PC-3 (cell line): ENCODE results near the gene CCNQ. TPM values are rescaled to one million over a fixed set of nuclear protein-coding genes. Genes with fewer than 3 reads are reported as not detected.

Source experiments
- ATAC-seq: fragments of 200-7000 bp; cut with Tn5 transposase; 2 replicates; pipeline ENCODE4 v1.9.1; 2020; ENCODE audit warnings: mild to moderate bottlenecking, moderate library complexity
- BruUV-seq: library from RNA; stranded (reverse); fragments of 400-500 nt; replicated peaks from 2 replicates; lab custom pipeline; 2021; lab: Mats Ljungman, UMichigan
- CTCF ChIA-PET: fragments of 300-600 bp; sonication (Branson Sonifier 250); formaldehyde crosslinking; loops from one replicate; lab custom pipeline; 2022; ENCODE audit warnings: antibody characterized with exemption; lab: Charles Lee
- POLR2A ChIA-PET: fragments of 300-600 bp; sonication (Branson Sonifier 250); formaldehyde crosslinking; loops from one replicate; lab custom pipeline; 2022; ENCODE audit warnings: antibody characterized with exemption; ENCODE audit not compliant: unreplicated experiment; lab: Charles Lee
- DNase-seq: peaks from one replicate; pipeline ENCODE4 v3.0.0-alpha.2; 2015
- H2AFZ ChIP-seq: fragments of 300-600 bp; sonication (generic); 2 replicates; pipeline ENCODE4 v1.6.0; 2016; ENCODE audit warnings: antibody characterized with exemption, low read length
- H3F3A ChIP-seq: fragments of 300-600 bp; sonication (generic); one replicate; pipeline ENCODE4 v1.6.0; 2017; ENCODE audit warnings: antibody characterized with exemption, low read length, control low read depth, mild to moderate bottlenecking; ENCODE audit not compliant: unreplicated experiment
- H3K27ac ChIP-seq: fragments of 300-600 bp; sonication (generic); 2 replicates; pipeline ENCODE4 v1.5.1; 2016; ENCODE audit warnings: mild to moderate bottlenecking, low read length
- H3K27me3 ChIP-seq: fragments of 300-600 bp; sonication (generic); 2 replicates; pipeline ENCODE4 v1.6.1; 2016; ENCODE audit warnings: low read length, mixed read lengths
- H3K36me3 ChIP-seq: fragments of 300-600 bp; sonication (generic); 2 replicates; pipeline ENCODE4 v1.6.1; 2016; ENCODE audit warnings: low read depth, mixed run types, low read length, mixed read lengths
- H3K4me1 ChIP-seq: fragments of 300-600 bp; sonication (generic); 2 replicates; pipeline ENCODE4 v1.5.1; 2016; ENCODE audit warnings: low read length; ENCODE audit not compliant: insufficient read depth
- H3K4me2 ChIP-seq: fragments of 300-600 bp; sonication (generic); 2 replicates; pipeline ENCODE4 v1.6.0; 2016; ENCODE audit warnings: low read length
- H3K4me3 ChIP-seq: fragments of 300-600 bp; sonication (generic); 2 replicates; pipeline ENCODE4 v1.5.1; 2016; ENCODE audit warnings: mild to moderate bottlenecking, low read length, mixed read lengths
- H3K79me2 ChIP-seq: fragments of 300-600 bp; sonication (generic); 2 replicates; pipeline ENCODE4 v1.6.1; 2017; ENCODE audit warnings: low read length, mixed read lengths
- H3K9ac ChIP-seq: fragments of 300-600 bp; sonication (generic); 2 replicates; pipeline ENCODE4 v1.6.0; 2016; ENCODE audit warnings: mild to moderate bottlenecking, low read length
- H3K9me2 ChIP-seq: fragments of 300-600 bp; sonication (generic); replicated peaks from 2 replicates; pipeline ENCODE4 v1.6.1; 2016; ENCODE audit warnings: mixed run types, low read length, mixed read lengths
- H3K9me3 ChIP-seq: fragments of 300-600 bp; sonication (generic); 2 replicates; pipeline ENCODE4 v1.6.1; 2016; ENCODE audit warnings: low read length, mixed read lengths
- H4K20me1 ChIP-seq: fragments of 300-600 bp; sonication (generic); 2 replicates; pipeline ENCODE4 v1.6.1; 2016; ENCODE audit warnings: low read length, mixed read lengths
- CTCF ChIP-seq: fragments of 300-600 bp; sonication (generic); conservative IDR thresholded peaks from 2 replicates; pipeline ENCODE4 v1.5.1; 2017; ENCODE audit warnings: antibody characterized with exemption, low read depth, mild to moderate bottlenecking, low read length
- EZH2 ChIP-seq: fragments of 300-600 bp; sonication (generic); IDR thresholded peaks from one replicate; pipeline ENCODE4 v1.6.1; 2017; ENCODE audit warnings: antibody characterized with exemption, mild to moderate bottlenecking, low read length; ENCODE audit not compliant: unreplicated experiment
- EZH2phosphoT487 ChIP-seq: fragments of 300-600 bp; sonication (generic); IDR thresholded peaks from 2 replicates; pipeline ENCODE4 v1.6.1; 2018; ENCODE audit warnings: mild to moderate bottlenecking, antibody characterized with exemption, low read length, borderline replicate concordance
- intact Hi-C: fragments of 100-400 bp; cut with micrococcal nuclease; formaldehyde crosslinking; loops from 2 replicates; pipeline ENCODE4 v1.9.0; 2023
- total RNA-seq: library from RNA; depleted of rRNA; stranded (reverse); fragments of >200 nt; gene quantifications from 2 replicates; pipeline ENCODE4 v1.2.3, GENCODE V29; 2014

CCNQ gene
- total RNA-seq, 1 experiment from 2014 or later, result 110 TPM

- Histone ChIP-seq H3K4me2 (peak overlapping the region; percentile 96), H3K9ac (no peak overlapping the region), H3K36me3 (no peaks in the 10 kb centered on the region), H2AFZ (no peak overlapping the region), H4K20me1 (peaks cover 23% of the 10 kb centered on the region), H3K9me2 (no peaks in the 10 kb centered on the region), H3K27me3 (no peaks in the 10 kb centered on the region), H3K79me2 (peaks cover 28% of the 10 kb centered on the region), H3K9me3 (no peaks in the 10 kb centered on the region), H3K4me1 (peaks cover 6% of the 10 kb centered on the region; the same call in 1 of the 2 replicates), H3K4me3 (peak overlapping the region; percentile 86; the same call in 1 of the 2 replicates), H3K27ac (no peak overlapping the region), H3F3A (no peaks in the 10 kb centered on the region)
- no TSS peak for BruUV-seq
- ChIA-PET POLR2A (no interaction called here), CTCF (no interaction called here)
- intact Hi-C loops, result no loop called here
- no peak for TF ChIP-seq CTCF
- no peak for TF ChIP-seq EZH2
- no peak for TF ChIP-seq EZH2phosphoT487
- DNase-seq, result no peak
- ATAC-seq, result no peak
Observed at GRCh38 chrX:153600921-153601320, 2.0 kb upstream of the CCNQ start.

- H3K4me1 ChIP-seq, result peaks cover 6% of the 10 kb centered on the region; the same call in 1 of the 2 replicates
- H3K4me3 ChIP-seq, result peak overlapping the region; percentile 86
- no peaks in the 10 kb centered on the region for H3K9me2 ChIP-seq
- BruUV-seq, result no TSS peak
- TF ChIP-seq EZH2 (no peak), CTCF (no peak), EZH2phosphoT487 (no peak)
- no peaks in the 10 kb centered on the region for H3K9me3 ChIP-seq
- DNase-seq, result no peak
- no peaks in the 10 kb centered on the region for H3F3A ChIP-seq
- H3K27ac ChIP-seq, result no peak overlapping the region
- ChIA-PET CTCF (no interaction called here), POLR2A (no interaction called here)
- no peaks in the 10 kb centered on the region for H3K27me3 ChIP-seq
- H3K9ac ChIP-seq, result peak overlapping the region; percentile 79
- H3K36me3 ChIP-seq, result no peaks in the 10 kb centered on the region
- peaks cover 23% of the 10 kb centered on the region for H4K20me1 ChIP-seq
- ATAC-seq, result peak; percentile 27; the same call in 1 of the 2 replicates
- intact Hi-C loops, result no loop called here
- H3K4me2 ChIP-seq, result peak overlapping the region; percentile 96
- H2AFZ ChIP-seq, result peak overlapping the region; percentile 95
- H3K79me2 ChIP-seq, result peaks cover 33% of the 10 kb centered on the region
Observed at GRCh38 chrX:153600032-153600373, 1.1 kb upstream of the CCNQ start.

- peaks cover 23% of the 10 kb centered on the region for H4K20me1 ChIP-seq
- TSS peak; percentile 67 for BruUV-seq
- H3F3A ChIP-seq, result no peaks in the 10 kb centered on the region
- TF ChIP-seq EZH2 (no peak), CTCF (no peak), EZH2phosphoT487 (no peak)
- peak overlapping the region; percentile 95 for H2AFZ ChIP-seq
- peaks cover 33% of the 10 kb centered on the region for H3K79me2 ChIP-seq
- peak; percentile 91 for DNase-seq
- ATAC-seq, result peak; percentile 84
- peak overlapping the region; percentile 79 for H3K9ac ChIP-seq
- peak overlapping the region; percentile 96 for H3K4me2 ChIP-seq
- ChIA-PET CTCF (interaction anchor here (1.3 kb wide), 1 partner anchor 68 kb away, joined by 5 read pairs; no protein-coding TSS in a partner anchor), POLR2A (no interaction called here)
- H3K36me3 ChIP-seq, result no peaks in the 10 kb centered on the region
- H3K4me1 ChIP-seq, result peaks cover 6% of the 10 kb centered on the region; the same call in 1 of the 2 replicates
- H3K9me2 ChIP-seq, result no peaks in the 10 kb centered on the region
- H3K27ac ChIP-seq, result no peak overlapping the region
- H3K4me3 ChIP-seq, result peak overlapping the region; percentile 86
- intact Hi-C loops, result no loop called here
- H3K9me3 ChIP-seq, result no peaks in the 10 kb centered on the region
- no peaks in the 10 kb centered on the region for H3K27me3 ChIP-seq
Observed at GRCh38 chrX:153599192-153600031, 473 bp upstream of the CCNQ start.
